CD4-positive, CD25-positive, alpha-beta regulatory T cell (primary cell): ENCODE results near the gene DPEP3. TPM values are rescaled to one million over a fixed set of nuclear protein-coding genes. Genes with fewer than 3 reads are reported as not detected.
"Not testable (repeated sequence)": the region's sequence is repeated elsewhere in the genome, so short reads cannot be mapped to it uniquely, and the experiment has no call there.

Source experiments
- ATAC-seq, 2 donors: fragments of 150-1000 bp; cut with Tn5 transposase; one replicate each; pipeline ENCODE4 v1.10.0; 2021; ENCODE audit warnings: low read depth in 2 of 2, moderate number of reproducible peaks in 2 of 2, moderate library complexity in 1 of 2
- DNase-seq, 3 donors: peaks; one replicate each; pipeline versions ENCODE4 v3.0.0 to v3.0.0-alpha.2; 2012 to 2022; ENCODE audit warnings: mixed read lengths in 1 of 3
- H3K27ac ChIP-seq: one replicate; pipeline ENCODE4 v1.7.0; 2013; ENCODE audit warnings: mild to moderate bottlenecking, low read length; ENCODE audit not compliant: insufficient read depth, poor library complexity, severe bottlenecking
- H3K27me3 ChIP-seq: one replicate; pipeline ENCODE4 v1.7.0; 2013; ENCODE audit warnings: low read length; ENCODE audit not compliant: control insufficient read depth, insufficient read depth
- H3K36me3 ChIP-seq: one replicate; pipeline ENCODE4 v1.7.0; 2013; ENCODE audit warnings: mild to moderate bottlenecking, low read length, moderate library complexity; ENCODE audit not compliant: control insufficient read depth, insufficient read depth
- H3K4me1 ChIP-seq: 2 replicates; pipeline ENCODE4 v1.7.0; 2013; ENCODE audit warnings: mild to moderate bottlenecking, low read length; ENCODE audit not compliant: insufficient read depth, control insufficient read depth, poor library complexity, severe bottlenecking
- H3K4me3 ChIP-seq: one replicate; pipeline ENCODE4 v1.7.0; 2013; ENCODE audit warnings: low read depth, mild to moderate bottlenecking, low read length, moderate library complexity
- H3K9me3 ChIP-seq, 2 experiments: 1 replicate in 1 of 2; 2 replicates in 1 of 2; pipeline ENCODE4 v1.7.0; 2013; ENCODE audit warnings: low read length in 2 of 2, mild to moderate bottlenecking in 1 of 2, moderate library complexity in 1 of 2; ENCODE audit not compliant: control insufficient read depth in 2 of 2
- H3K27ac Mint-ChIP-seq, 3 donors: one replicate each; pipeline ENCODE4 v1.8.0; 2020 to 2022; ENCODE audit warnings: mild to moderate bottlenecking in 3 of 3, mixed read lengths in 3 of 3, moderate library complexity in 2 of 3
- H3K27me3 Mint-ChIP-seq: one replicate; pipeline ENCODE4 v1.8.0; 2022; ENCODE audit warnings: mild to moderate bottlenecking, mixed read lengths
- H3K36me3 Mint-ChIP-seq: one replicate; pipeline ENCODE4 v1.8.0; 2020; ENCODE audit warnings: mixed read lengths
- H3K4me1 Mint-ChIP-seq, 4 donors: one replicate each; pipeline ENCODE4 v1.8.0; 2020 to 2022; ENCODE audit warnings: mixed read lengths in 4 of 4, mild to moderate bottlenecking in 1 of 4
- H3K4me3 Mint-ChIP-seq, 4 donors: one replicate each; pipeline ENCODE4 v1.8.0; 2020 to 2022; ENCODE audit warnings: mild to moderate bottlenecking in 4 of 4, mixed read lengths in 4 of 4, moderate library complexity in 3 of 4
- H3K9me3 Mint-ChIP-seq, 7 donors: one replicate each; pipeline ENCODE4 v1.8.0; 2020 to 2022; ENCODE audit warnings: mixed read lengths in 7 of 7, mild to moderate bottlenecking in 3 of 7, moderate library complexity in 2 of 7
- polyA plus RNA-seq, 4 donors: library from polyadenylated mRNA; unstranded; fragments of 300-500 nt; fragmentation: Illumina TruSeq; gene quantifications; one replicate each; pipeline ENCODE4 v1.2.3, GENCODE V29; 2021
- total RNA-seq: library from RNA; stranded (reverse); gene quantifications from one replicate; pipeline ENCODE4 v1.2.3, GENCODE V29; 2022

Gene DPEP3
- total and polyA plus RNA-seq, 5 donors from 2014 or later = 0.19 to 0.44 TPM; not detected in 3

GRCh38 chr16:67977469-67978227 is 2.7 kb downstream of the DPEP3 start:
- no peaks in the 10 kb centered on the region for H3K9me3 Mint-ChIP-seq
- H3K4me3 Mint-ChIP-seq = no peak overlapping the region
- no peaks in the 10 kb centered on the region for H3K4me1 ChIP-seq
- H3K4me3 ChIP-seq = no peak overlapping the region
- H3K36me3 Mint-ChIP-seq = no peaks in the 10 kb centered on the region
- H3K27me3 ChIP-seq = no peaks in the 10 kb centered on the region
- peaks cover 0 to 3% (median 0%) of the 10 kb centered on the region in 4 donors for H3K4me1 Mint-ChIP-seq
- no peak for ATAC-seq
- no peak overlapping the region for H3K27ac ChIP-seq
- H3K27me3 Mint-ChIP-seq = peaks cover 5% of the 10 kb centered on the region
- no peaks in the 10 kb centered on the region for H3K36me3 ChIP-seq
- no peak overlapping the region for H3K27ac Mint-ChIP-seq
- H3K9me3 ChIP-seq = no peaks in the 10 kb centered on the region
- no peak for DNase-seq

- no peaks in the 10 kb centered on the region for H3K9me3 Mint-ChIP-seq
- no peak overlapping the region for H3K4me3 Mint-ChIP-seq
- Histone ChIP-seq H3K27ac (no peak overlapping the region), H3K36me3 (no peaks in the 10 kb centered on the region), H3K9me3 (no peaks in the 10 kb centered on the region), H3K4me1 (no peaks in the 10 kb centered on the region), H3K27me3 (no peaks in the 10 kb centered on the region), H3K4me3 (no peak overlapping the region)
- DNase-seq (no peak), ATAC-seq (no peak)
- H3K36me3 Mint-ChIP-seq = no peaks in the 10 kb centered on the region
- H3K27ac Mint-ChIP-seq = no peak overlapping the region
- H3K4me1 Mint-ChIP-seq = no peaks in the 10 kb centered on the region
- H3K27me3 Mint-ChIP-seq = peaks cover 5% of the 10 kb centered on the region
Measured at GRCh38 chr16:67977005-67977404, 3.3 kb downstream of the DPEP3 start.

- Histone ChIP-seq H3K4me3 (no peak overlapping the region), H3K27me3 (no peaks in the 10 kb centered on the region), H3K9me3 (no peaks in the 10 kb centered on the region), H3K27ac (no peak overlapping the region), H3K4me1 (no peaks in the 10 kb centered on the region), H3K36me3 (no peaks in the 10 kb centered on the region)
- no peaks in the 10 kb centered on the region for H3K4me1 Mint-ChIP-seq
- H3K4me3 Mint-ChIP-seq = no peak overlapping the region
- DNase-seq (no peak), ATAC-seq (no peak)
- H3K36me3 Mint-ChIP-seq = no peaks in the 10 kb centered on the region
- H3K27ac Mint-ChIP-seq = peak overlapping the region in 1 of 3 donors; percentile 46
- no peaks in the 10 kb centered on the region for H3K9me3 Mint-ChIP-seq
- H3K27me3 Mint-ChIP-seq = peaks cover 5% of the 10 kb centered on the region
Measured at GRCh38 chr16:67976205-67976604, 4.1 kb downstream of the DPEP3 start.

- Histone ChIP-seq H3K27me3 (no peaks in the 10 kb centered on the region), H3K36me3 (no peaks in the 10 kb centered on the region), H3K27ac (no peak overlapping the region), H3K4me1 (no peaks in the 10 kb centered on the region), H3K4me3 (no peak overlapping the region), H3K9me3 (no peaks in the 10 kb centered on the region)
- ATAC-seq (no peak), DNase-seq (no peak)
- no peak overlapping the region for H3K27ac Mint-ChIP-seq
- H3K4me1 Mint-ChIP-seq = peaks cover 0 to 5% (median 0%) of the 10 kb centered on the region in 4 donors
- peaks cover 5% of the 10 kb centered on the region for H3K27me3 Mint-ChIP-seq
- H3K4me3 Mint-ChIP-seq = no peak overlapping the region
- no peaks in the 10 kb centered on the region for H3K9me3 Mint-ChIP-seq
- no peaks in the 10 kb centered on the region for H3K36me3 Mint-ChIP-seq
Measured at GRCh38 chr16:67975321-67976105, 4.8 kb downstream of the DPEP3 start.

GRCh38 chr16:67972285-67972684 is 8.0 kb downstream of the DPEP3 start:
- H3K9me3 Mint-ChIP-seq, ATAC-seq, H3K27me3 ChIP-seq, DNase-seq, H3K27ac ChIP-seq, H3K36me3 Mint-ChIP-seq, H3K36me3 ChIP-seq, H3K9me3 ChIP-seq, H3K27ac Mint-ChIP-seq, H3K4me3 ChIP-seq: not testable (repeated sequence)
- H3K4me1 ChIP-seq = peaks cover 13% of the 10 kb centered on the region
- peak overlapping the region in 1 of 4 donors; percentile 58 for H3K4me3 Mint-ChIP-seq
- H3K4me1 Mint-ChIP-seq = peaks cover 5 to 21% (median 10%) of the 10 kb centered on the region in 4 donors
- peaks cover 11% of the 10 kb centered on the region for H3K27me3 Mint-ChIP-seq

GRCh38 chr16:67971111-67971510 is 9.2 kb downstream of the DPEP3 start:
- no peaks in the 10 kb centered on the region for H3K36me3 ChIP-seq
- DNase-seq (no peak), ATAC-seq (no peak)
- no peak overlapping the region for H3K27ac ChIP-seq
- Mint-ChIP-seq H3K27me3 (peaks cover 11% of the 10 kb centered on the region), H3K4me3 (peak overlapping the region in 2 of 4 donors; percentile 44 to 53), H3K27ac (peak overlapping the region in 2 of 3 donors; percentile 65), H3K36me3 (no peaks in the 10 kb centered on the region), H3K4me1 (peaks cover 5 to 27% (median 18%) of the 10 kb centered on the region in 4 donors), H3K9me3 (no peaks in the 10 kb centered on the region)
- no peaks in the 10 kb centered on the region for H3K27me3 ChIP-seq
- no peaks in the 10 kb centered on the region for H3K9me3 ChIP-seq
- H3K4me1 ChIP-seq = peaks cover 24% of the 10 kb centered on the region
- H3K4me3 ChIP-seq = no peak overlapping the region

DNA sequence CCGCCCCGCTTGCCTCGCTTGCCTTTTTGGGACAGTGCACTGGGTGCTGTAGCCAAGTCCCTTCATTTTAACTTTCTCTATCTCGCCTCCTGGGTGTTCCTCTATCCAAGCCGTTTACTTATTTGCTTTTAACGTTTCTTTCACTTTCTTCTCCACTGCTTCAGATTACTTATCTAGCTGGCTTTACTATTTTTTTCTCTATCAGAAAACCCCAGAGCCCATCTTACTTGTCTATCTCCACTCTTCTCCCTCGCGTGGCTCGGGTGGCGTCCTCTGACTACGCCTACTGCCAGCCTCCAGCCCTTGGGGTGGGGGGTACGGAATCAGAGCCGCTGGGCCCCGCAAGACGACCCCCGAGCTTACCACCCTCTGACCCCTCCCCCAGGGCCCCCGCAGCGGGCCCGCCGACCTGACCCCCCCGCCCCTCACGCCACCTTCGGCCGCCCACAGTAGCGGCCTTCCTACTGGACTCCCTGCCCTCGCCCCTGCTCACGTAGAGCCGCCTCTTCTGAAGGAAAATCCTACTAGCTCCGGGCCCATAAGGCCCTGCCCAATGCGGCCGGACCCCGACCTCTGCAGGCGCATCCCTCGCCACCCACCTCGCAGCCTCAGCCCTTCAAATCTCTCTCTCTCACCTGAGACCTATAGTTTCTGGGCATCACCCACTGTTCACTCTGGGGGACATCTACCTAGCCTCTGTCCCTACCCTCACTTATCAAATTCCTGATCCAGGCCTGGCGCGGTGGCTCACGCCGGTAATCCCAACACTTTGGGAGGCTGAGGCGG is 10.9 kb downstream of the DPEP3 start:
- DNase-seq (peak in 2 of 3 donors; percentile 27 to 44), ATAC-seq (peak; percentile 6 to 17)
- H3K9me3 ChIP-seq = no peaks in the 10 kb centered on the region
- peak overlapping the region; percentile 87 to 98 (median 92) for H3K4me3 Mint-ChIP-seq
- no peaks in the 10 kb centered on the region for H3K36me3 ChIP-seq
- H3K27ac ChIP-seq = peak overlapping the region; percentile 65
- H3K9me3 Mint-ChIP-seq = no peaks in the 10 kb centered on the region
- H3K4me3 ChIP-seq = peak overlapping the region; percentile 80
- H3K27me3 ChIP-seq = no peaks in the 10 kb centered on the region
- H3K36me3 Mint-ChIP-seq = no peaks in the 10 kb centered on the region
- peaks cover 5 to 39% (median 28%) of the 10 kb centered on the region in 4 donors for H3K4me1 Mint-ChIP-seq
- H3K4me1 ChIP-seq = peaks cover 24% of the 10 kb centered on the region
- H3K27me3 Mint-ChIP-seq = peaks cover 8% of the 10 kb centered on the region
- peak overlapping the region; percentile 90 to 94 (median 94) for H3K27ac Mint-ChIP-seq
